ENCODE results near the gene PDZRN4.
A peak's percentile ranks its signal among the peaks of the same experiment; 100 is the strongest.
"Not testable (repeated sequence)": the region's sequence is repeated elsewhere in the genome, so short reads cannot be mapped to it uniquely, and the experiment has no call there.

The PDZRN4 gene

DNA sequence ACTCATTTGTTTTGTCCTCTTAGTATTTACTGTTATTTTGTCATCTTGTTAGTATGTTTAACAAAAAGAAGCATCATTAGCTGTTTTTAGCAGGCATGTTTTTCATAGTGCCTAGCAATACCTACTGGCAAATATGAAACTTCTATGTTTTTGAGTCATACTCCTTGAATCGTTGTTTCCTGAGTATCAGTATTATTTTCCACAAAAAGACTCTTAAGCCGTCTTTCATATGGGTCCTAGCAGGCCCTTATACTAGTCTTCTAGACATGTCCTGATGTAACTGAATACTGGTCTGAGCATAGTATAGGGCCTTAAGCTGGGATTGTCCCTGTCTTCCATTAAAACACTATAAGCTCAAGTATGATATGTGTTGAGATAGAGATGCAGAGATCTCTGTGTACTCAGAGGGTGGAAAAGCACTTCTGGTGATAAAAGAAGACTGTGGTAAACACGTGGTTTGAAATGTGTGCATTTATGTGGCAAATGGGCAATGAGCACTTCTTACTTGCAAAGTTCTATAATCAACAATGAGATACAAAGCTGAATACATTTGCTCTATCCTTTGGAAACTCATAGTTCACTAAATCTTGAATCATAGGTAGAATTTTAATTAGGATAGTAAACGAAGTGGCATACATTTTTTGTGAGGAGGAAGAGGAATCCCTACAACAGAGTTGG is 348.8 kb downstream of the PDZRN4 start:
- Histone ChIP-seq H3K4me1 (no peaks in the 10 kb centered on the region; the same call in 1 of the 2 replicates), H3K9me3 (no peaks in the 10 kb centered on the region), H3K36me3 (replicated peaks) (no peaks in the 10 kb centered on the region), H3K4me3 (no peak overlapping the region), H3K27me3 (ENCODE audit: low read depth) (no peaks in the 10 kb centered on the region)
- in situ Hi-C loops (cut with MboI; ENCODE audit: low sequenced_read_pairs), result no loop called here
- DNase-seq (ENCODE audit: low spot score in 2 of 2), result no peak

DNA sequence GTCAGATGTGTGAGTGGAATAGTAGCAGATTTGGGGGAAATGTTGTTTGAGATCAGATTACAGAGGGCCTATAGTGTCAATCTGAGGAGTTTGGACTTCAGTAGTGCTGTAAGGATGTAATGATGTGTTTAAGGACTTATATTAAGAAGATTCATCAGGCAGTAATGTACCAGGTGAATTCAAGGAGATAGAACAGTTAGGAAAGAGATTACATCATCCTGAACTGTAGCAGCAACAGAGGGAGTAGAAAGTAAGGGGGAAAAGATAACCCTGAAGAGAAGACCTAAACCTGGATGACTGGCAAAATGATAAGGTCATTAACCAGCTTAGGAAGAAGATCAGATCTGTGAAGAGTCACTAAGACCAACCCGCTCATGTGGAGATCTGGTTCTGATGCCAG is 349.4 kb downstream of the PDZRN4 start:
- in situ Hi-C loops (cut with MboI; ENCODE audit: low sequenced_read_pairs), result no loop called here
- H3K9me3 ChIP-seq, result no peaks in the 10 kb centered on the region
- H3K27me3 ChIP-seq (ENCODE audit: low read depth), result no peaks in the 10 kb centered on the region
- H3K36me3 ChIP-seq (replicated peaks), result no peaks in the 10 kb centered on the region
- DNase-seq (ENCODE audit: low spot score in 2 of 2), result no peak
- H3K4me1 ChIP-seq, result no peaks in the 10 kb centered on the region; the same call in 1 of the 2 replicates
- H3K4me3 ChIP-seq, result no peak overlapping the region

DNA sequence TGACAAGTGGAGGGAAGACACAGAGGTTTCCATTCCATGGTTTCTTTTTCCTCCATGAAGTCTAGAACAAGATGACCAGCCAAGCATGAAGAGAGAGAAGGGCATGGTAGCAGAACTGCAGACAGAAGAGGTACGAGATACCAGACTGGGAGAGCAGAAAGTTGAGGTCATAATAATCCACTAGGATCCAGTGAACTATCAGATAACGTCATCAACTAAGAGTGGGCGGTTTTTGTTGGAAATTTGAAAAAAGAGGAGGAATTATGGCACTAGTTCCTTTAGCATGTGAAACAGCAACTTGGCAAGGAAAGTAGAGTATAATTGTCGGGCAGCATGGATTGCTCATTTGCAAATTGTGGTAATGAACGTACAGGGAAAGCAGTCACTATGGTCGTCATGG is 357.6 kb downstream of the PDZRN4 start:
- DNase-seq (ENCODE audit: low spot score in 2 of 2), result no peak
- H3K27me3 ChIP-seq (ENCODE audit: low read depth), result no peaks in the 10 kb centered on the region
- in situ Hi-C loops (cut with MboI; ENCODE audit: low sequenced_read_pairs), result no loop called here
- H3K4me3 ChIP-seq, result no peak overlapping the region
- H3K4me1 ChIP-seq, result no peaks in the 10 kb centered on the region; the same call in 1 of the 2 replicates
- H3K9me3 ChIP-seq, result no peaks in the 10 kb centered on the region
- no peaks in the 10 kb centered on the region for H3K36me3 ChIP-seq (replicated peaks)

DNA sequence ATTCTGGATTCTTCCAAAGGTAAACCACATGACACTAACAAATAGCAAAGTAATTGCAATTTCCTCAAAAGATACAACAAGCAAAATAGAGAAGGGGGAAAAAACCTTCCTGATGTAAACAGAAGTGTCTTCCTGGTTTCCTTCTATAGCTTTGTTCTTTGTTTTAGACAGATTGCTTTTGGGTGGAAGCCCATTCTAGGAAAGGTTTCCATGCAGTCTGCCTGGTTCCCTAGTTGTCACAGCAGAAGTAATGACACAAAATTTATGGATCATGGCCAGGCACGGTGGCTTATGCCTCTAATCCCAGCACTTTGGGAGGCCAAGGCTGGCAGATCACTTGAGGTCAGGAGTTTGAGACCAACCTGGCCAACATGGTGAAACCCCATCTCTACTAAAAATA is 359.0 kb downstream of the PDZRN4 start:
- DNase-seq (ENCODE audit: low spot score in 2 of 2); in situ Hi-C loops (cut with MboI; ENCODE audit: low sequenced_read_pairs); H3K36me3 ChIP-seq (replicated peaks); H3K9me3 ChIP-seq; H3K27me3 ChIP-seq (ENCODE audit: low read depth); H3K4me1 ChIP-seq; H3K4me3 ChIP-seq: not testable (repeated sequence)

DNA sequence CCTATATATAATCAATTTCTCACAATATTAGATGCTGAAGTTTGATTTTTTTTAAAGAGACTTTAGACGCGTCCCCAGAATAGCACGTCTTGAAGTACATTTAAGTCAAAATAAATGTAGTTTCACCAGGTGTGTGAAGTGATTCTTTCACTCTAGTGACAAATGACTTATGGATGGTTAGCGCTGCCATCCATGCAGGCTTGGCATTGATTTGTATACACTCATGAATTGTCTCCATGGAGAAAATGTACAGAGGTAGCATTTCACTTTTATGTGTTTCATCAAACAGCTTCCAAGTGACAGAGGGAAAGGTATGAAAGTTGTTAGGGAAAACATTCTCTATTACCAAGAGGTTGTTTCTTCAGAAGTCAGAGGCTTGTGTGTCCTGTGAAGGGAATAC is 360.8 kb downstream of the PDZRN4 start:
- in situ Hi-C loops (cut with MboI; ENCODE audit: low sequenced_read_pairs), result no loop called here
- Histone ChIP-seq H3K4me3 (no peak overlapping the region), H3K27me3 (ENCODE audit: low read depth) (no peaks in the 10 kb centered on the region), H3K9me3 (no peaks in the 10 kb centered on the region), H3K4me1 (peaks cover 6% of the 10 kb centered on the region; the same call in 1 of the 2 replicates), H3K36me3 (replicated peaks) (no peaks in the 10 kb centered on the region)
- no peak for DNase-seq (ENCODE audit: low spot score in 2 of 2)

DNA sequence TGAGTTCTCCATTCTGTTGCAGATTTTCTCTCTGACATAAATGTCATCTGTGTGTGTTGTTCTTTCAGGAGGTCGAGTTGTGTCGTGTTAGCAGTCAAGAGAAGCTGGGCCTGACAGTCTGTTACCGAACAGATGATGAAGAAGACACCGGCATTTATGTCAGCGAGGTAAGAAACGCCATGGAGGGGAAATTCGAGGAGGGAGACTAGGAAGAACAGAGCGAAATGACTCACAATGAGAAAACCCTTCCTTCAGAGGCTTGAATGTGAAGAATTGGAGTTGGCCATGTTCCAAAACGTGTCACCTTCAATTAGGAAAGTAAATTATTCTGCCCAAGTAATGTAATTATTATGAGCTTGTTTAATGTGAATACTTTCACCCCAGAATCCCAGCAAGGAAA is 364.5 kb downstream of the PDZRN4 start:
- H3K4me3 ChIP-seq, result no peak overlapping the region
- H3K27me3 ChIP-seq (ENCODE audit: low read depth), result no peaks in the 10 kb centered on the region
- in situ Hi-C loops (cut with MboI; ENCODE audit: low sequenced_read_pairs), result no loop called here
- H3K36me3 ChIP-seq (replicated peaks), result no peaks in the 10 kb centered on the region
- peak; percentile 36 to 49 for DNase-seq (ENCODE audit: low spot score in 2 of 2)
- H3K4me1 ChIP-seq, result peaks cover 6% of the 10 kb centered on the region; the same call in 1 of the 2 replicates
- H3K9me3 ChIP-seq, result no peaks in the 10 kb centered on the region

DNA sequence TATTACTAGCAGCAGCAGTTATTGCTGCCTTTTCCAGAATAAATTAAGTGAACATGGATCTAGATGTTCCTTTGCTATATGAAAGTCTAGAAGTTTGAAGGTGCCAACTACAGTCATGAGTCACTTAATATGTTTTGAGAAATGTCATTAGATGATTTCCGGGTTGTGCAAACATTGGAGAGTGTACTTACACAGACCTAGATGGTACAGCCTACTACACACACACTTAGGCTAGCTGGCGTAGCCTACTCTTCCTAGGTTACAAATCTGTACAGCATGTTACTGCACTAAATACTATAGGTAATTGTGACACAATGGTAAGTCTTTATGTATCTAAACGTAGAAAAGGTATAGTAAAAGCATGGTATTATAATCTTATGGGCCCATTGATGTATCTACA is 368.1 kb downstream of the PDZRN4 start:
- no peak for DNase-seq (ENCODE audit: low spot score in 2 of 2)
- Histone ChIP-seq H3K9me3 (no peaks in the 10 kb centered on the region), H3K4me3 (no peak overlapping the region), H3K4me1 (peaks cover 6% of the 10 kb centered on the region; the same call in 1 of the 2 replicates), H3K36me3 (replicated peaks) (no peaks in the 10 kb centered on the region), H3K27me3 (ENCODE audit: low read depth) (no peaks in the 10 kb centered on the region)
- in situ Hi-C loops (cut with MboI; ENCODE audit: low sequenced_read_pairs), result no loop called here

DNA sequence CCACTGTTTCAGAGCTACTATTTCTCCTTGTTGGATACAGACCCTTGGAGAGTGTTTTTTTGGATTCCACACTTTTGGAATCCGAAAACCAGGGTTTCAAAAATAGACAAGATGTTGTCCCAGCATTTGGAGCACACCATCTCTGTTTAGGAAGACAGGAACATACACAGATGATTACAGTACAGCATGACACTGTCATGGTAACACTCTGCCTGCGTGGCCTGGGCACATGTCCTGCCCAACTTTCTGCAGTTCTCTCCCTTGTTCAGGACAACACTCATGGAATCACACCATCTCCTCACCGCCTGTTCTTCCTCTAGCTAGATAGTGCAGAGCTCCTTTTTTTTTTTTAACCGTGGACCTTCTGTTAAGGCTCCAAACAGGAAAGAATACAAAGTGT is 369.2 kb downstream of the PDZRN4 start:
- Histone ChIP-seq H3K4me3 (no peak overlapping the region), H3K4me1 (peaks cover 6% of the 10 kb centered on the region; the same call in 1 of the 2 replicates)
- no peak for DNase-seq (ENCODE audit: low spot score in 2 of 2)

DNA sequence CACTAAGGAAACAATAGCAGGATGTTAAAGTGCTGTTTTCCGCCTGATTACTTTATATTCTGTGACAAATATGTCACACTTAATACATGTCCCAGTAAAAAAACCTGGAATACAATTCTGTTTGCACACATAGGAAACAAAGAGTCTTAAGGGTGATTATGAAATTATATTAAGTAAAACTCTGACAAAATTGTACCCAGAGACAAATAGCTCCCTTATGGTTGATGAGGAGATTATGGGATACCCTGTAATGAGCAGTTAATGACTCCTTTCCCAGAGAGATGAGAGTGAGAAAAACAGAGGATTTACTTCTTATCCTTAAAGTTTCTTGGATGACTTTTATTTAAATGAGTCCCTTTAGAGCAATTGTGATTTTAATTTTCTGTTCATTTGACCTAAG is 370.6 kb downstream of the PDZRN4 start:
- H3K36me3 ChIP-seq (replicated peaks), result no peaks in the 10 kb centered on the region
- H3K4me3 ChIP-seq, result no peak overlapping the region
- no peaks in the 10 kb centered on the region for H3K4me1 ChIP-seq
- in situ Hi-C loops (cut with MboI; ENCODE audit: low sequenced_read_pairs), result no loop called here
- no peak for DNase-seq (ENCODE audit: low spot score in 2 of 2)
- no peaks in the 10 kb centered on the region for H3K27me3 ChIP-seq (ENCODE audit: low read depth)
- no peaks in the 10 kb centered on the region for H3K9me3 ChIP-seq

More for the DNA sequence above, 369.2 kb downstream of the PDZRN4 start:
- Histone ChIP-seq H3K27me3 (ENCODE audit: low read depth) (no peaks in the 10 kb centered on the region), H3K36me3 (replicated peaks) (no peaks in the 10 kb centered on the region), H3K9me3 (no peaks in the 10 kb centered on the region)
- in situ Hi-C loops (cut with MboI; ENCODE audit: low sequenced_read_pairs), result no loop called here

DNA sequence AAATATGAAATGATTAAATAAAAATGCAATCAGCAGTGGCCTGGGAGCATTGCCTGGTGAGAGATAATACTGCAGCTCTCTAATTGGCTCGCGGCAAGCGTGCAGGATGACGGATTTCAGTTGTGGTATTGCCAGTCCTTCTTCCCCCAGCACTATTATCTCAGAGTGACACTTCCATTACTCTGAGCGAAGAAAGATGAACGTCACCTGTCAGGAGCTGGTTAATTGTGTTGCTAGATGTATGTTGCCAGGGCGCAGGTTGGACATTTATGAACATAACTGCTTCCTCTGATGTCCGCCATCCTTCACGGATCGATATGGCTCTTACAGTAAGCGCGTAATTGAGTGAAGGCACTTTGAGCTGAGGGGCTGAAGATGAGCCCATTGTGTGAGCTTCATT is 374.9 kb downstream of the PDZRN4 start:
- Histone ChIP-seq H3K4me1 (no peaks in the 10 kb centered on the region), H3K27me3 (ENCODE audit: low read depth) (no peaks in the 10 kb centered on the region), H3K4me3 (no peak overlapping the region), H3K9me3 (no peaks in the 10 kb centered on the region), H3K36me3 (replicated peaks) (no peaks in the 10 kb centered on the region)
- in situ Hi-C loops (cut with MboI; ENCODE audit: low sequenced_read_pairs), result no loop called here
- no peak for DNase-seq (ENCODE audit: low spot score in 2 of 2)

DNA sequence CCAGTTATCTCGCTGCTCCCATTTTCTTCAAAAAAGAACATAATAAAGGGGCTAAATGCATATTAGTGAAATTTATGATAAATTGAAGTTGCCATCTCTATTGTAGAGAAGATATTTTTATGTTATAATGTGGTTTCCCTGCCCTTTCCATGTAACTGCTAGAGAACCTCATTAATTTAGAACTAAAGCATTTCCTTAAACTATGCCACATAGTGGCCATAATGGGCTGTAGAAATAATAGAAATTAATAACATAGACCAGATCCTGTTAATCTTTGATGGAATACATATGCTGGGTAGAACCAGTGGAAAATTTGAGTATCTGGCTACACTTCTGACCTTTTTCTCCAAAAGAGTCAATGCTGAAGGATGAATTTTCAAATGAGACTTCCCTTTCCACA is 376.7 kb downstream of the PDZRN4 start:
- no peak overlapping the region for H3K4me3 ChIP-seq
- no peaks in the 10 kb centered on the region for H3K27me3 ChIP-seq (ENCODE audit: low read depth)
- no peaks in the 10 kb centered on the region for H3K4me1 ChIP-seq
- no peaks in the 10 kb centered on the region for H3K36me3 ChIP-seq (replicated peaks)
- no peak for DNase-seq (ENCODE audit: low spot score in 2 of 2)
- no peaks in the 10 kb centered on the region for H3K9me3 ChIP-seq
- in situ Hi-C loops (cut with MboI; ENCODE audit: low sequenced_read_pairs), result no loop called here

DNA sequence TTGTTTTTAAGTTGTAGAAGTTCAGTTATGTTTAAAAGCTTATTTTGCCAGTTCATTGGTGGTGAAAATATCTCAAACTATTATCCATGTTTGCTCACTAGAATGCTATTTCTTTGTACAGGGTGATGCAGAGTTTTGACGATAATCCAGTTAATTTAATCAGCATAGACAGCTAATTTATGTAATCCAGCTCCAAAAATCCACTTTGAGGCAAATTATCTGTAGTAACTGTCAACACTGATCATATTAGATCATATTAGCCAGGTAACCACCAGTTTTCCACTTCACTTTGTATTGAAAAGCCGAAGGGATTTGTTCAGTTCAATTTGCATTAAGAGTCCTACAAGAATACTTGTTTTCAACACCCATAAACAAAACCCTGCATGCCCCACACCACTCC is 378.6 kb downstream of the PDZRN4 start:
- Histone ChIP-seq H3K36me3 (replicated peaks) (no peaks in the 10 kb centered on the region), H3K4me1 (no peaks in the 10 kb centered on the region), H3K9me3 (no peaks in the 10 kb centered on the region), H3K4me3 (no peak overlapping the region), H3K27me3 (ENCODE audit: low read depth) (no peaks in the 10 kb centered on the region)
- no peak for DNase-seq (ENCODE audit: low spot score in 2 of 2)
- in situ Hi-C loops (cut with MboI; ENCODE audit: low sequenced_read_pairs), result no loop called here

DNA sequence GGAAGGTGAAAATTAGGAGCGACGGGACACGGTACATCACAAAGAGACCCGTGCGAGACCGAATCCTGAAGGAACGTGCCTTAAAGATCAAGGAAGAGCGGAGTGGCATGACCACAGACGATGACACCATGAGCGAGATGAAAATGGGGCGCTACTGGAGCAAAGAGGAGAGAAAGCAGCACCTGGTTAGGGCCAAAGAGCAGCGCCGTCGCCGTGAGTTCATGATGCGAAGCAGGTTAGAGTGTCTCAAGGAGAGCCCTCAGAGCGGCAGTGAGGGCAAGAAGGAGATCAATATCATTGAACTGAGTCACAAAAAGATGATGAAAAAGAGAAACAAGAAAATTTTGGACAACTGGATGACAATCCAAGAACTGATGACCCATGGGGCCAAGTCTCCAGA is 385.3 kb downstream of the PDZRN4 start:
- Histone ChIP-seq H3K27me3 (ENCODE audit: low read depth) (no peaks in the 10 kb centered on the region), H3K4me1 (peaks cover 10% of the 10 kb centered on the region), H3K9me3 (no peaks in the 10 kb centered on the region), H3K36me3 (replicated peaks) (no peaks in the 10 kb centered on the region), H3K4me3 (no peak overlapping the region)
- in situ Hi-C loops (cut with MboI; ENCODE audit: low sequenced_read_pairs), result no loop called here
- DNase-seq (ENCODE audit: low spot score in 2 of 2), result no peak

DNA sequence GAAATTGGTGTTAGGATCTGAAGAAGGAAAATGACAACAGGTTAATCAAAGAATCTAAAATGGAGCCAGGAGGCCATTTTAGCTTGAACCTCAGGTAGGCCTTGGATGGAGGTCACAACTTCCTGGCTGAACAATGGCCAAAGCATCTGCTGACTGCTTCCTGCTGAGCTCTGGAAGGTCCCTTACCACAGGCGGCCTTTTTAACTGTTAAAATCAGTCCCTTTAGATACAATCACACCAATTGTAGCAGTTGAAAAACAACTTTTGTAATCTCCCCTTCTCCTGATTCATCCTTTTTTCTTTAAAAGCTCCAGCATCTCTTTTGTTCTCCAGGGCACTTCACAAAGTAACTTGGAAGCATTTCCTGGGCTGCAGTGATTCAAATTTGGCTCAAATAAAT is 388.8 kb downstream of the PDZRN4 start:
- H3K4me3 ChIP-seq, result no peak overlapping the region
- no peaks in the 10 kb centered on the region for H3K9me3 ChIP-seq
- H3K4me1 ChIP-seq, result peaks cover 10% of the 10 kb centered on the region
- in situ Hi-C loops (cut with MboI; ENCODE audit: low sequenced_read_pairs), result no loop called here
- H3K27me3 ChIP-seq (ENCODE audit: low read depth), result no peaks in the 10 kb centered on the region
- no peak for DNase-seq (ENCODE audit: low spot score in 2 of 2)
- H3K36me3 ChIP-seq (replicated peaks), result no peaks in the 10 kb centered on the region

DNA sequence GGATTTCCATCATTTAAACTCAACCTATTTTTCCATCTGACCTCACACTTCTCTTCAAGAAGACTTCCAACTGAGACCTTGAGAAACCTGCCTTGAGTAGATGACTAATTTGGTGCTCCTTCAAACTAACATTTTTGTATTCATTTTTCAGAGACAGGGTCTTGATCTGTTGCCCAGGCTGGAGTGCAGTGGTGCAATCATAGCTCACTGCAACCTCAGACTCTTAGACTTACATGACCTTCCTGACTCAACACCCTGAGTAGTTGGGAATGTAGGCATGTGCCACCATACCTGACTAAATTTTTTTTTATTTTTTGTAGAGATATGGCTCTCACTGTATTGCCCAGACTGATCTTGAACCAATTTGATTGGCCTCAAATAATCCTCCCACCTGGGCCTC is 389.9 kb downstream of the PDZRN4 start:
- in situ Hi-C loops (cut with MboI; ENCODE audit: low sequenced_read_pairs), result no loop called here
- Histone ChIP-seq H3K9me3 (no peaks in the 10 kb centered on the region), H3K4me1 (peaks cover 10% of the 10 kb centered on the region), H3K27me3 (ENCODE audit: low read depth) (no peaks in the 10 kb centered on the region), H3K36me3 (replicated peaks) (no peaks in the 10 kb centered on the region), H3K4me3 (no peak overlapping the region)
- DNase-seq (ENCODE audit: low spot score in 2 of 2), result no peak

All from HAP-1 (cell line).